Uterus (tissue), 2 donors: ENCODE data around the gene BPTF.
"Not testable (repeated sequence)": the region's sequence is repeated elsewhere in the genome, so short reads cannot be mapped to it uniquely, and the experiment has no call there.

ENCODE experiments used
- CTCF ChIP-seq, 4 experiments: fragments of 200-600 bp in 2 of 4; fragments of 450-650 bp in 2 of 4; sonication (generic) in 2 of 4; IDR thresholded peaks; one replicate each; pipeline ENCODE4 v1.5.1; 2016 to 2019; ENCODE audit warnings: antibody characterized with exemption in 4 of 4, mild to moderate bottlenecking in 2 of 4, moderate library complexity in 1 of 4
- POLR2A ChIP-seq, 2 donors: fragments of 450-650 bp; IDR thresholded peaks; one replicate each; pipeline ENCODE4 v1.6.1; 2016; ENCODE audit warnings: antibody characterized with exemption in 2 of 2, mild to moderate bottlenecking in 1 of 2, moderate library complexity in 1 of 2

GRCh38 chr17:67980883-67981282 lies 155.6 kb downstream of the BPTF start:
- not testable (repeated sequence) for TF ChIP-seq CTCF, POLR2A (IDR thresholded peaks at IDR 0.05)
